Upper lobe of left lung (tissue), 6 donors: ENCODE results near the gene RPRD1B. TPM values are rescaled to one million over a fixed set of nuclear protein-coding genes. Genes with fewer than 3 reads are reported as not detected.

Source experiments
- ATAC-seq, 2 donors: fragments of 200-7000 bp; cut with Tn5 transposase; one replicate each; pipeline ENCODE4 v1.9.1; 2022; ENCODE audit warnings: mild to moderate bottlenecking in 2 of 2, moderate library complexity in 2 of 2; ENCODE audit not compliant: low FRiP score in 2 of 2
- DNase-seq, 2 donors: peaks; one replicate each; pipeline ENCODE4 v3.0.0-alpha.2; 2019 to 2020
- H3K27ac ChIP-seq, 4 donors: fragments of 200-600 bp; sonication (generic); one replicate each; pipeline ENCODE4 v1.5.1; 2016 to 2019
- H3K27me3 ChIP-seq, 4 donors: fragments of 200-600 bp; sonication (generic); one replicate each; pipeline ENCODE4 v1.5.1; 2017 to 2019
- H3K36me3 ChIP-seq, 4 donors: fragments of 200-600 bp; sonication (generic); one replicate each; pipeline ENCODE4 v1.5.1; 2016 to 2019
- H3K4me1 ChIP-seq, 4 donors: fragments of 200-600 bp; sonication (generic); one replicate each; pipeline ENCODE4 v1.5.1; 2018 to 2019
- H3K4me3 ChIP-seq, 4 donors: fragments of 200-600 bp; sonication (generic); one replicate each; pipeline ENCODE4 v1.5.1; 2017 to 2019; ENCODE audit warnings: mild to moderate bottlenecking in 2 of 4, moderate library complexity in 1 of 4
- H3K9me3 ChIP-seq, 4 donors: fragments of 200-600 bp; sonication (generic); one replicate each; pipeline ENCODE4 v1.5.1; 2018 to 2019
- EP300 ChIP-seq, 4 donors: sonication (generic); formaldehyde crosslinking; IDR thresholded peaks; one replicate each; pipeline ENCODE4 v1.5.1; 2017; ENCODE audit warnings: antibody characterized with exemption in 4 of 4, control low read depth in 2 of 4
- POLR2A ChIP-seq, 4 donors: fragments of 450-650 bp; IDR thresholded peaks; one replicate each; pipeline ENCODE4 v1.5.1; 2016 to 2017; ENCODE audit warnings: antibody characterized with exemption in 4 of 4, mild to moderate bottlenecking in 2 of 4
- POLR2AphosphoS5 ChIP-seq, 2 donors: sonication (generic); formaldehyde crosslinking; IDR thresholded peaks; one replicate each; pipeline ENCODE4 v1.5.1; 2017; ENCODE audit warnings: antibody characterized with exemption in 2 of 2
- WGBS, 2 donors: methylation state at CpG; one replicate each; pipeline ENCODE4 v1.1.5; 2017 to 2018; 5-methylcytosine and 5-hydroxymethylcytosine counted together
- total RNA-seq, 6 donors: library from RNA; depleted of rRNA in 4 of 6; stranded (reverse); fragments of >200 nt in 4 of 6; gene quantifications; one replicate each; pipeline versions ENCODE4 v1.1.0 to v1.2.1, GENCODE V29; 2016 to 2021
- TF ChIP-seq, protein P1 (sequence below), 6 experiments: fragments of 450-650 bp in 4 of 6; fragments of 200-600 bp in 2 of 6; sonication (generic) in 2 of 6; IDR thresholded peaks; one replicate each; pipeline ENCODE4 v1.5.1; 2016 to 2019; ENCODE audit warnings: antibody characterized with exemption in 6 of 6
- donor health status: DM: no; HTN: no; CAD: no; lungs with moderate emphysema.
- donor health status: DM: no; HTN: yes; CAD: no; lungs with severe emphysema.

Gene RPRD1B
- total RNA-seq, 6 donors from 2014 or later: 26.0 to 75.4 (median 29.2) TPM

GRCh38 chr20:38133680-38134426 is 100.3 kb downstream of the RPRD1B start:
- H3K36me3 ChIP-seq: peaks cover 0 to 91% (median 47%) of the 10 kb centered on the region in 4 donors

GRCh38 chr20:38134427-38135270 is 101.1 kb downstream of the RPRD1B start:
- TF ChIP-seq POLR2A (IDR thresholded peaks at IDR 0.05) (no peak), EP300 (IDR thresholded peaks at IDR 0.05) (peak in 1 of 4 donors; percentile 65)
- Histone ChIP-seq H3K27me3 (no peaks in the 10 kb centered on the region), H3K4me1 (peaks cover 28 to 46% (median 36%) of the 10 kb centered on the region in 4 donors), H3K9me3 (no peaks in the 10 kb centered on the region), H3K27ac (peak overlapping the region; percentile 62 to 78 (median 73)), H3K36me3 (peaks cover 0 to 91% (median 47%) of the 10 kb centered on the region in 4 donors), H3K4me3 (no peak overlapping the region)
- ATAC-seq (no peak), DNase-seq (no peak)
- WGBS, 2 donors: 26 to 31% methylated on average over 7 to 9 of the region's 9 CpGs

More at GRCh38 chr20:38133680-38134426, 100.3 kb downstream of the RPRD1B start:
- peaks cover 28 to 39% (median 31%) of the 10 kb centered on the region in 4 donors for H3K4me1 ChIP-seq
- 83 to 85% methylated on average over 8 to 10 of the region's 10 CpGs for WGBS, 2 donors
- no peaks in the 10 kb centered on the region for H3K9me3 ChIP-seq
- no peak overlapping the region for H3K4me3 ChIP-seq
- peak overlapping the region; percentile 50 to 78 (median 69) for H3K27ac ChIP-seq
- TF ChIP-seq POLR2A (IDR thresholded peaks at IDR 0.05) (no peak), EP300 (IDR thresholded peaks at IDR 0.05) (no peak), POLR2AphosphoS5 (IDR thresholded peaks at IDR 0.05) (no peak)
- TF ChIP-seq, protein P1, sequence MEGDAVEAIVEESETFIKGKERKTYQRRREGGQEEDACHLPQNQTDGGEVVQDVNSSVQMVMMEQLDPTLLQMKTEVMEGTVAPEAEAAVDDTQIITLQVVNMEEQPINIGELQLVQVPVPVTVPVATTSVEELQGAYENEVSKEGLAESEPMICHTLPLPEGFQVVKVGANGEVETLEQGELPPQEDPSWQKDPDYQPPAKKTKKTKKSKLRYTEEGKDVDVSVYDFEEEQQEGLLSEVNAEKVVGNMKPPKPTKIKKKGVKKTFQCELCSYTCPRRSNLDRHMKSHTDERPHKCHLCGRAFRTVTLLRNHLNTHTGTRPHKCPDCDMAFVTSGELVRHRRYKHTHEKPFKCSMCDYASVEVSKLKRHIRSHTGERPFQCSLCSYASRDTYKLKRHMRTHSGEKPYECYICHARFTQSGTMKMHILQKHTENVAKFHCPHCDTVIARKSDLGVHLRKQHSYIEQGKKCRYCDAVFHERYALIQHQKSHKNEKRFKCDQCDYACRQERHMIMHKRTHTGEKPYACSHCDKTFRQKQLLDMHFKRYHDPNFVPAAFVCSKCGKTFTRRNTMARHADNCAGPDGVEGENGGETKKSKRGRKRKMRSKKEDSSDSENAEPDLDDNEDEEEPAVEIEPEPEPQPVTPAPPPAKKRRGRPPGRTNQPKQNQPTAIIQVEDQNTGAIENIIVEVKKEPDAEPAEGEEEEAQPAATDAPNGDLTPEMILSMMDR (IDR thresholded peaks at IDR 0.05): no peak
- DNase-seq (no peak), ATAC-seq (no peak)
- H3K27me3 ChIP-seq: no peaks in the 10 kb centered on the region

- Histone ChIP-seq H3K27me3 (no peaks in the 10 kb centered on the region), H3K4me3 (no peak overlapping the region), H3K4me1 (peaks cover 30 to 52% (median 41%) of the 10 kb centered on the region in 4 donors), H3K9me3 (no peaks in the 10 kb centered on the region), H3K36me3 (peaks cover 0 to 91% (median 42%) of the 10 kb centered on the region in 4 donors), H3K27ac (peak overlapping the region; percentile 62 to 78 (median 73))
- TF ChIP-seq POLR2A (IDR thresholded peaks at IDR 0.05) (no peak), POLR2AphosphoS5 (IDR thresholded peaks at IDR 0.05) (no peak), EP300 (IDR thresholded peaks at IDR 0.05) (no peak)
- TF ChIP-seq, protein P1 (IDR thresholded peaks at IDR 0.05): no peak
- ATAC-seq: no peak
- WGBS, 2 donors: 69 to 75% methylated on average over 4 to 7 of the region's 7 CpGs
- DNase-seq: no peak
These were observed 101.7 kb downstream of the RPRD1B start for GRCh38 chr20:38135271-38135650.

DNA sequence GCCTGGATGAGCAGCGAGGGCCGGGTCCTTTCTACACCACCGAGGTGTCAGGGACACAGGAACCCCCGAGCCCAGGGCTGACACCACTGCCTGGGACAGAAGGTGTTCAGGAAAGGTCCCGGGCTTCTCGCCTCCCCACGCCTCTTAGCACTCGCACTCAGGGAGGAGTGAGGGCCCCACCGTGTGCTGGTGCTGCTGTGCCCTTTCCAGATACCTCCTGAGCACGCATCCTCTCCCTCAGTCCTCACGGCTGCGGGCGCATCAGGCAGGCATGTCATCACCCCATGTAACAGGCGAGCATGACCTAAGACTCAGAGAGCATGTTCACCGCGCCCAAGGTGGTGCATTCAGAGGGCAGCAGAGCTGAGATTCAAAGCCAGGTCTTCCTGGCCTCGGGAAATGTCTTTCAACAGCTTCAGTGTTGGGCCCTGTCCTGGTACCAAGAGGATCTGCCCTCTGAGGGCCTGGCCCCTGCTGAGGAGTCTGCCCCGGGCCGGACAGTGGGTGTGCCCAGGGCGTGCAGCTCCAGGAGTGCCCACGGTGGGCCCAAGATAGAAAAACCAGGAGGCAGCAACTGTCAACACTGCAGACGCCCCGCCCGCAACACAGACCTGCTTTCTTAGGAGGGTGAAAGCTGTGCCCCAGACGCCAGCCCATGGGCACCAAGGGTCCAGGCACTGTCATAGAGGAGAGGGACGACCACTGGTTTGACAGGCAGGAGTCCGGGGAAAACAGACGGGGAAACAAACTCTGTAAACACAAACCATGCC is 102.3 kb downstream of the RPRD1B start:
- TF ChIP-seq POLR2AphosphoS5 (IDR thresholded peaks at IDR 0.05) (no peak), POLR2A (IDR thresholded peaks at IDR 0.05) (no peak), EP300 (IDR thresholded peaks at IDR 0.05) (no peak)
- TF ChIP-seq, protein P1 (IDR thresholded peaks at IDR 0.05): no peak
- WGBS, 2 donors: 84 to 86% methylated on average over 12 to 28 of the region's 28 CpGs
- Histone ChIP-seq H3K27me3 (no peaks in the 10 kb centered on the region), H3K9me3 (no peaks in the 10 kb centered on the region), H3K36me3 (peaks cover 0 to 91% (median 38%) of the 10 kb centered on the region in 4 donors), H3K4me3 (no peak overlapping the region), H3K4me1 (peaks cover 35 to 56% (median 47%) of the 10 kb centered on the region in 4 donors), H3K27ac (peak overlapping the region; percentile 62 to 78 (median 73))
- no peak for DNase-seq
- ATAC-seq: no peak
